ENCODE measurements around the gene IGF2BP3. TPM values are rescaled to one million over a fixed set of nuclear protein-coding genes. Genes with fewer than 3 reads are reported as not detected.
A peak's percentile ranks its signal among the peaks of the same experiment; 100 is the strongest.
"Not testable (repeated sequence)": the region's sequence is repeated elsewhere in the genome, so short reads cannot be mapped to it uniquely, and the experiment has no call there.

Gene IGF2BP3
- not detected for total RNA-seq
- long read RNA-seq = 0 reads

GRCh38 chr7:23470330-23471105, at the start of gene IGF2BP3:
TSS of gene IGF2BP3 (minus strand) at chr7:23470491. CDS start at chr7:23470110, 381 bp downstream.
- ATAC-seq (ENCODE audit: poor library complexity) (no peak), DNase-seq (no peak)
- intact Hi-C loops (cut with DNase I) = no loop called here

GRCh38 chr7:23514755-23515154, 44.5 kb upstream of the IGF2BP3 start:
- ATAC-seq (ENCODE audit: poor library complexity) = no peak
- intact Hi-C loops (cut with DNase I) = no loop called here
- DNase-seq = no peak

GRCh38 chr7:23513746-23514145, 43.5 kb upstream of the IGF2BP3 start:
- DNase-seq; ATAC-seq (ENCODE audit: poor library complexity); intact Hi-C loops (cut with DNase I): not testable (repeated sequence)

- DNase-seq (no peak), ATAC-seq (ENCODE audit: poor library complexity) (no peak)
- intact Hi-C loops (cut with DNase I) = no loop called here
Observed at GRCh38 chr7:23494009-23494408, 23.7 kb upstream of the IGF2BP3 start.

- intact Hi-C loops (cut with DNase I) = no loop called here
- DNase-seq = no peak
- ATAC-seq (ENCODE audit: poor library complexity) = peak; percentile 12
Observed at GRCh38 chr7:23491502-23491901, 21.2 kb upstream of the IGF2BP3 start.

- intact Hi-C loops (cut with DNase I) = no loop called here
- DNase-seq (peak; percentile 70), ATAC-seq (ENCODE audit: poor library complexity) (peak; percentile 93)
Observed at GRCh38 chr7:23490357-23491135, 20.3 kb upstream of the IGF2BP3 start.

GRCh38 chr7:23488714-23489113, 18.4 kb upstream of the IGF2BP3 start:
- ATAC-seq (ENCODE audit: poor library complexity); intact Hi-C loops (cut with DNase I); DNase-seq: not testable (repeated sequence)

- intact Hi-C loops (cut with DNase I) = no loop called here
- no peak for ATAC-seq (ENCODE audit: poor library complexity)
- DNase-seq = no peak
Observed at GRCh38 chr7:23487670-23488069, 17.4 kb upstream of the IGF2BP3 start.

- intact Hi-C loops (cut with DNase I) = no loop called here
- ATAC-seq (ENCODE audit: poor library complexity) (no peak), DNase-seq (no peak)
Observed at GRCh38 chr7:23486002-23486773, 15.9 kb upstream of the IGF2BP3 start.

GRCh38 chr7:23482686-23483085, 12.4 kb upstream of the IGF2BP3 start:
- DNase-seq (no peak), ATAC-seq (ENCODE audit: poor library complexity) (no peak)
- intact Hi-C loops (cut with DNase I) = no loop called here

- intact Hi-C loops (cut with DNase I) = no loop called here
- DNase-seq (no peak), ATAC-seq (ENCODE audit: poor library complexity) (no peak)
Observed at GRCh38 chr7:23477962-23478866, 7.9 kb upstream of the IGF2BP3 start.

GRCh38 chr7:23477157-23477499, 6.8 kb upstream of the IGF2BP3 start:
- ATAC-seq (ENCODE audit: poor library complexity) = no peak
- intact Hi-C loops (cut with DNase I) = no loop called here
- DNase-seq = no peak

- intact Hi-C loops (cut with DNase I) = no loop called here
- DNase-seq (no peak), ATAC-seq (ENCODE audit: poor library complexity) (no peak)
Observed at GRCh38 chr7:23476286-23477156, 6.2 kb upstream of the IGF2BP3 start.

- ATAC-seq (ENCODE audit: poor library complexity) (no peak), DNase-seq (no peak)
- intact Hi-C loops (cut with DNase I) = no loop called here
Observed at GRCh38 chr7:23475576-23475839, 5.2 kb upstream of the IGF2BP3 start.

- intact Hi-C loops (cut with DNase I) = no loop called here
- no peak for DNase-seq
- ATAC-seq (ENCODE audit: poor library complexity) = no peak
Observed at GRCh38 chr7:23474829-23475575, 4.7 kb upstream of the IGF2BP3 start.

GRCh38 chr7:23474094-23474828, 4.0 kb upstream of the IGF2BP3 start:
- ATAC-seq (ENCODE audit: poor library complexity) (peak; percentile 89), DNase-seq (peak; percentile 85)
- intact Hi-C loops (cut with DNase I) = no loop called here

GRCh38 chr7:23473844-23474093, 3.5 kb upstream of the IGF2BP3 start:
- intact Hi-C loops (cut with DNase I) = no loop called here
- ATAC-seq (ENCODE audit: poor library complexity) (no peak), DNase-seq (no peak)

Data from Right ventricle myocardium superior (tissue), 1 donor.